ENCODE measurements around the gene TRPT1. TPM values are rescaled to one million over a fixed set of nuclear protein-coding genes. Genes with fewer than 3 reads are reported as not detected.

Gene TRPT1
- polyA plus RNA-seq, 3 donors from 2014 or later: 42.2 to 51.0 (median 43.8) TPM

DNA sequence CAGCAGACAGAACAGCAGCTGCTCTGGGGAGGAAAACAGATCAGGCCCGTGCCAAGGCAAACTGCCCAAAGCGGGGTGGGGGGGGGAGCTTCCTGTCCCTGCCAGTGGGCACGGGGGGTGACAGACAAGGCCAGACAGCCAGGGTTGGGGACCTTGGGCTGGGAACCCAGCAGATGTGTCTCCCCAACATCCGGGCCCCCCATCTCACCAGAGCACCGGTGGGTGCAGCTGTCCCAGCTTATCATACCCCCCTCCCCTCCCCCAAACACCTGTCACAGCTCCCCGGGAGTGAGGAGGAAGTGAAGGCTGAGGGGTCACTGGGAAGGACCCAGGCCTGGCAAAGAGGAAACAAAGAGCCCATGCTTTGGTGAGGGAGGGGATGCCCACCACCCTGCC lies 19.4 kb upstream of the TRPT1 start:
- peak overlapping the region; percentile 75 to 81 (median 79) for H3K4me3 Mint-ChIP-seq
- H3K9me3 Mint-ChIP-seq: no peaks in the 10 kb centered on the region
- H3K36me3 Mint-ChIP-seq: peaks cover 0 to 3% (median 0%) of the 10 kb centered on the region in 3 donors
- H3K27me3 Mint-ChIP-seq (ENCODE audit: low read depth in 3 of 3): peaks cover 13 to 17% (median 14%) of the 10 kb centered on the region in 3 donors
- H3K27ac Mint-ChIP-seq: peak overlapping the region in 5 of 6 donors; percentile 34 to 86 (median 79)
- peaks cover 30 to 44% of the 10 kb centered on the region in 2 donors for H3K4me1 Mint-ChIP-seq
- peak; percentile 47 to 53 (median 51) for DNase-seq

DNA sequence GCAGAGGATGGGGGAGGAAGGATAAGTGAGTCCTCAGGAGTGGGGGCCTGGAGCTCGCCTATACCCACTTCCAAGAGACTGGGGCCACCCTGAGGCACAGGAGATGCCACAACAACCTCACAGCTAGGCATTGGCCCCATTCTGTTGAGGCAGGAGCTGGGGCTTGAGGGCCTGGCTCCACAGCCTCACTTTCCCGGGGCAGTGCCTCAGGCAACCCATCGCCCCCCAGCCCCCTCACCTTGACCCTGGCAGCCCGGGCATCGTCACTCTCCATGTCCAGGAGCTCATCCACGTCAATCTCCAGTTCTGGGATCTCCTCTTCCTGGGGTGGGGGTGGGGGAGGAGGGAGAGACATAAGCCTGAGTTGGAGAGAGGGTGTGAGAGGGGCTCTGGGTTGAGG lies 19.0 kb upstream of the TRPT1 start:
- H3K4me1 Mint-ChIP-seq: peaks cover 35 to 49% of the 10 kb centered on the region in 2 donors
- peaks cover 14 to 17% (median 15%) of the 10 kb centered on the region in 3 donors for H3K27me3 Mint-ChIP-seq (ENCODE audit: low read depth in 3 of 3)

DNA sequence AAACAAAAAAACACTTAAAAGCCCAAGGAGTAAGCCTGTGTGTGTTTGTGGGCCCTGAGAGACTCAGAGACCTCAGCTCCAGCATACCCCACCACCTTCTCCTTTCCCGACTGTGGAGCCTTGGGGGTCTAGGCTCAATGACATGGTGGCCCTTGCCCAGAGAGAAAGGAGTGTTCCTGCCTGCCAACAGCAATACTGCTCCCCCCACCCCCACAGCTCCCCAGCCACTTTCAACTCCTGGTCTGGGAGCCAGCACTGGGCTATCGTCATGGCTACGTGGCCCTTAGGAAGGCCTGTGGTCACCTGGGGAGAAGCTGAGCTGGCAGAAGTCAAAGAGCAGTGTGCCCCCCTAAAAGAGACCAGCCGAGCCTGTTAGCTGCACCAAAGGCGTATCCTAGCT lies 18.1 kb upstream of the TRPT1 start:
- no peaks in the 10 kb centered on the region for H3K9me3 Mint-ChIP-seq
- peak overlapping the region in 3 of 6 donors; percentile 7 to 49 (median 8) for H3K27ac Mint-ChIP-seq
- H3K4me3 Mint-ChIP-seq: peak overlapping the region in 4 of 5 donors; percentile 3 to 60 (median 34)
- H3K27me3 Mint-ChIP-seq (ENCODE audit: low read depth in 3 of 3): peaks cover 12 to 19% (median 15%) of the 10 kb centered on the region in 3 donors
- DNase-seq: no peak
- peaks cover 36 to 50% of the 10 kb centered on the region in 2 donors for H3K4me1 Mint-ChIP-seq
- H3K36me3 Mint-ChIP-seq: peaks cover 0 to 3% (median 0%) of the 10 kb centered on the region in 3 donors

More for the DNA sequence above, 19.0 kb upstream of the TRPT1 start:
- no peaks in the 10 kb centered on the region for H3K9me3 Mint-ChIP-seq
- peaks cover 0 to 3% (median 0%) of the 10 kb centered on the region in 3 donors for H3K36me3 Mint-ChIP-seq
- peak overlapping the region in 3 of 6 donors; percentile 7 to 80 (median 39) for H3K27ac Mint-ChIP-seq
- DNase-seq: no peak
- H3K4me3 Mint-ChIP-seq: peak overlapping the region in 2 of 5 donors; percentile 75 to 81

DNA sequence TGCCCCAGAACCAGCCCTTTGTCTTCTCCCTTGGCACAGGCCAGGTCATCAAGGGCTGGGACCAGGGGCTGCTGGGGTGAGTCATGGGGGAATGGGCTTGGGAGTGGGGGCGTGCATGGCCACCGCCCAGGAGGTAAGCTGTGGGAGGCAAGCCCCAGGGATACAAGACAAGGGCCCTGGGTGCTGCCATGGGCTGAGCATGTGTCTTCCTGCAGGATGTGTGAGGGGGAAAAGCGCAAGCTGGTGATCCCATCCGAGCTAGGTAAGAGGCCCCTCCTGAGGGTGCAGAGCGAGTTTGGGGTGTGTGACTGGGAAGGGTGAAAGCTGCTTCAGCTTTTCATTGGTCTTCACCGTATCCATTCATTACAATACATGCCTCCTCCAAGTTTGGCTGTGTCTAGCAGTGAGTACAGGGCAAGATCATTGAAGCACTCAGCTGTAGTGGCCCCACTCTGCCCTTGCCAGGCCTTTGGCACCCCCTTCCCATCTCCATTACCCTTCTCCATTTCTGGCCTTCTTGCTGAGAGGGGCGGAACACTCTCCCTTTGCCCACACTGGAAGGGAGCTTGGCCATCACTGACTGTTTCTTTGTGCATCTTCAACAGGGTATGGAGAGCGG lies 17.4 kb upstream of the TRPT1 start:
- H3K4me3 Mint-ChIP-seq: peak overlapping the region; percentile 51 to 73 (median 60)
- peaks cover 36 to 52% of the 10 kb centered on the region in 2 donors for H3K4me1 Mint-ChIP-seq
- peaks cover 12 to 19% (median 15%) of the 10 kb centered on the region in 3 donors for H3K27me3 Mint-ChIP-seq (ENCODE audit: low read depth in 3 of 3)
- DNase-seq: no peak
- peaks cover 0 to 3% (median 0%) of the 10 kb centered on the region in 3 donors for H3K36me3 Mint-ChIP-seq
- H3K27ac Mint-ChIP-seq: peak overlapping the region in 5 of 6 donors; percentile 8 to 59 (median 50)
- H3K9me3 Mint-ChIP-seq: no peaks in the 10 kb centered on the region

DNA sequence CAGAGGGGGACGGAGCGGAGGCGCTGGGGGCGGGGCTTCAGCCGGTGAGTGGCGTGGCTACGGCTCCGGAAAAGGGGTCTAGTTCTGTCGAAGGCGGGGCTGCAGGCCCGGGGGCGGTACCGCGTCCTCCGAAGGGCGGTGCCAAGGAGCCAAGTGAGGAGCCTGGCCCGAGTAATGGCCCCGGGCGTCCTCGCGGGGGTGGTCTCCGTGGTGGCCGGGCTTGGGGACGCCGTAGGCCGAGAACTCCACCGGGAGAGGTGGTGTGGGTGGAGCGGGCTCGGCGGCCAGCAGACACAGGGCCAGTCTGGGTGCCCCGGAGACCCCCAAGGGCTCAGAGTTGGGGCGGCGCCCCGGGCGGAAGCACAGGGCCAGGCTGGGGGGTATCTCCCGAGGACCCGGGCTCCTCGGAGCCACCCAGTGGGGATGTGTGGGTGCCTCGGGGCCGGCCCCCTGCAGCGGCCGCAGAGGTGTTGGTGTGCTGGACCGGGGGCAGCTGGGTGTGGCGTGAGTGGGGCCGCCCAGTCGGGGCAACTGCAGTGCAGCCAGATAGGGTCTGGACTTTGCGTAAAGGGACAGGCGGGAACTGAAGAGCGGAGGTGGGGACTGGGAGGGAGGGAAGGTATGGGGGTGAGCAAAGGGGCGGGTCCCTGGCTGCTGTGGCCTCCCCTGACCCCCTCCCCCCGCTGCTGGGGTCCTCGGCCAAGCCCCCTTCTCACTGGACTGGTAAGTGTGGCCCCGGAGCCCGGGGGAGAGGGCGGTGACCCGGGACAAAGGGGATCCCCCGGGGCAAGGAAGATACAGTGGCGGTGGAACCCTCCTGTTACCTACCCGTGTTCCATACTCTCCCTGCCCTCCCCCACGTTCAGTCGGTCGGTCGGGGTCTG lies 15.7 kb upstream of the TRPT1 start:
- H3K9me3 Mint-ChIP-seq: no peaks in the 10 kb centered on the region
- H3K4me3 Mint-ChIP-seq: peak overlapping the region; percentile 84 to 94 (median 85)
- peaks cover 12 to 17% (median 15%) of the 10 kb centered on the region in 3 donors for H3K27me3 Mint-ChIP-seq (ENCODE audit: low read depth in 3 of 3)
- peaks cover 30 to 43% of the 10 kb centered on the region in 2 donors for H3K4me1 Mint-ChIP-seq
- no peak for DNase-seq
- peaks cover 0 to 3% (median 0%) of the 10 kb centered on the region in 3 donors for H3K36me3 Mint-ChIP-seq
- H3K27ac Mint-ChIP-seq: peak overlapping the region; percentile 99 to 100 (median 99)

DNA sequence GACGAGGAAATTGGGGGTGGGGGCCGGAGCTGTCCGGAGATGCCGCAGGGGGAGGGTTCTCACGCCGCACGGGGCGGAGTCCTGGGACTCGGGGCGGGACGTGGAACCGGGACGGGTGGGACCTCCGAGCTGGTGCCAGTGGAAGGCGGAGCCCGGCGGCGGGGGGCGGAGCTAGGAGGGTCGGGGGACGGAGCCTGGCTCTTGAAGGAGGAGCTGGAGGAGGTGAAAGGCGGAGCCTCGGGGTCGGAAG lies 15.2 kb upstream of the TRPT1 start:
- peak overlapping the region; percentile 99 to 100 (median 99) for H3K27ac Mint-ChIP-seq
- peaks cover 12 to 17% (median 15%) of the 10 kb centered on the region in 3 donors for H3K27me3 Mint-ChIP-seq (ENCODE audit: low read depth in 3 of 3)
- DNase-seq: peak; percentile 100
- H3K9me3 Mint-ChIP-seq: no peaks in the 10 kb centered on the region
- peaks cover 0 to 3% (median 0%) of the 10 kb centered on the region in 3 donors for H3K36me3 Mint-ChIP-seq
- H3K4me3 Mint-ChIP-seq: peak overlapping the region; percentile 84 to 94 (median 85)
- peaks cover 30 to 42% of the 10 kb centered on the region in 2 donors for H3K4me1 Mint-ChIP-seq

DNA sequence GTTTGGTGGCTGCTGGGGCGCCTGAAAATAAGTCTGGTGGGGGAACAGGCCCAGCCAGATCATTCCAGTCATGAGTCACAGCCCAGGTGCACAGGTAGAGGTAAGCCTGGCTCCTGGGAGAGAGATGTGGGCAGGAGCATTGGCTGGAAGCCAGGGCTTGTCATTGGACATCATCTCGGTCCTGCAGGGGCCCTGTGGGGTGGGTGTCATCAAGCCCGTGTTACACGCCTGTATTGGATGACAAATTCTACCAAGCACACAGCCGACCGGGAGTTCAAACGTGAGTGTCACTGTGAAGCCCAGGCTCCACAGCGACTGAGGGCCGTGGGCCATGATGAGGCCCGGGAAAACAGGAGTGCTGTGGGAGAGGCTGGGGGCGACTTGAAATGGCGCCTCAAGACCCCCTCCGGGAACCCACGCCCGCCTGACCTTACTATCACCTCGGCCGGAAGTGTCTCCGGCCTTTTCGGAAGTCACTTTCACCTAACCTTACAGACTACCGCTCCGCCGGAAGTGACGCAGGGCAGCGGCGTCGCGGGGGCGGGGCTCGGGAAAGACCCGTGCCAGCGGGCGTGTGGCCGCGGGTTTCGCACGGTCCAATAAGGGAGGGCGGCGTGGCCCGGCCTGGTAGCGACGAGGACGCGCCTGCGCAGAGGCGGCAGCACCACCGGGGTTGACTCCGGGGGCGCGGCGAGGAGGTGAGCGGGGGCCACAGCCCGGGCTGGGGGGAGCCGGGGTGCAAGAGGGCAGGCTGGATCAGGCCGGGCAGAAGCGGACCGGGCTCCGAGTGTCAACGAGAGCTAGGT lies 14.7 kb upstream of the TRPT1 start, which contains the start of gene FKBP2:
TSS of gene FKBP2 (plus strand) at position 661 of the 806 bp plus-strand sequence. CDS start 1,293 bp downstream, outside the sequence.
- H3K36me3 Mint-ChIP-seq: peaks cover 0 to 3% (median 0%) of the 10 kb centered on the region in 3 donors
- no peaks in the 10 kb centered on the region for H3K9me3 Mint-ChIP-seq
- H3K27me3 Mint-ChIP-seq (ENCODE audit: low read depth in 3 of 3): peaks cover 12 to 17% (median 13%) of the 10 kb centered on the region in 3 donors
- H3K4me3 Mint-ChIP-seq: peak within 1 kb of the TSS; percentile 84 to 94 (median 85)
- peak within 1 kb of the TSS; percentile 99 to 100 (median 99) for H3K27ac Mint-ChIP-seq
- peaks cover 26 to 37% of the 10 kb centered on the region in 2 donors for H3K4me1 Mint-ChIP-seq
- DNase-seq: peak; percentile 99

DNA sequence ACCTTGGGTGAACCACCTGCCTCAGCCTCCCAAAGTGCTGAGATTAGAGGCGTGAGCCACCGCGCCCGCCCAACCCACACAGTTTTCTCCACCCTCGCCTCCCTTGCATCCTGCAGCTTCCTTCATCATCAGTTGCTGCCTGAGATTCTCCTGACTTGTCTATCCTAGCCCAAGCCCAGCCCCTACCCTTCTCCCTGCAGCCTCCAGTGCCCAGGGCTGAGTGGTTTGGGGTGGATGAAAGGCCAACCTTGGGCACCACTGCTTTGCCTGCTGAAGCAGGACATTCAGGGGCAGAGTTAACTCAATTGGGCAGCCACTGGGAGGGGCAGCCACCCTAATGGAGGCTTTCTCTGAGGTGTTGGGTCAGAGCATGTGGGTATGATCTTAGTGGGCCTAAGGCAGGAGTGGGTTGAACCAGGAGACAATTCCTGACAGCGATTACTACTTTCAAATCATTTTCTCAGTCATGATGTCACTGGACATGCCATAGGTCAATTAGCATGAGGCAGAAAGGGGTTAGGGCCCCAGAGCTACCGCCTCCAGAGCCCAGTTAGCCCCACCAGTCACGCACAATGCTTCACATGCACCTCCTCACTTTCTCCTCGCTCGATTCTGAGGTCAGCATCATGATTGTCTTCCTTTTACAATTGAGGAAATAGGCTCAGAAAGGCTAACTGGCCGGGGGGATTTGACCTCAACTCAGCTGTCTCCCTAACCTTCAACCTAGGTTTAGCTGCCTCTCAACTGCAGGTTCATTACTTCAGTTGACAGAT lies 13.9 kb upstream of the TRPT1 start:
- Mint-ChIP-seq H3K4me3 (peak overlapping the region; percentile 84 to 94 (median 85)), H3K9me3 (no peaks in the 10 kb centered on the region), H3K4me1 (peaks cover 27 to 36% of the 10 kb centered on the region in 2 donors), H3K27me3 (ENCODE audit: low read depth in 3 of 3) (peaks cover 12 to 17% (median 13%) of the 10 kb centered on the region in 3 donors), H3K27ac (peak overlapping the region; percentile 99 to 100 (median 99)), H3K36me3 (peaks cover 0 to 3% (median 0%) of the 10 kb centered on the region in 3 donors)
- DNase-seq: no peak

DNA sequence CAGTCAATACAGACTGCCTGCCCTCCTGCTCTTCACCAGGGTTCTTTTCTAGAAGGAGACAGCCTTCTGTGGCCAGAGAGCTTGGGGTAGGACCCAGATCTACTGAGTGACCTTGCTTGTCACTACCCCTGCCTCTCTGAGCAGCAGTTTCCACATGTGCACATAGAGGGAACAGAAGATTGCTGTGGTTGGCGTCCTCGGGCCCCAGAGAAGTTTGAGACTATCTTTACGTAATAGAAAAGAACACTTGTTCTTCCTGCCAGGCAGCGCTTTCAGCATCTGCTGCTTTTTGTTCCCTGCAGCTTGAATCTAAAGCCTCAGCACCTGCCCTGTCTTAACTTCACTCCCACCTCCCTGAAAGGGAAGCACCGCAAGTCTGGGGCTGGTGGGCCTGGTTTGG lies 13.0 kb upstream of the TRPT1 start:
- peak overlapping the region; percentile 60 to 100 (median 87) for H3K27ac Mint-ChIP-seq
- H3K4me3 Mint-ChIP-seq: peak overlapping the region in 4 of 5 donors; percentile 17 to 33 (median 27)
- no peaks in the 10 kb centered on the region for H3K9me3 Mint-ChIP-seq
- H3K4me1 Mint-ChIP-seq: peaks cover 25 to 36% of the 10 kb centered on the region in 2 donors
- H3K36me3 Mint-ChIP-seq: peaks cover 0 to 3% (median 0%) of the 10 kb centered on the region in 3 donors
- DNase-seq: no peak
- peaks cover 10 to 17% (median 12%) of the 10 kb centered on the region in 3 donors for H3K27me3 Mint-ChIP-seq (ENCODE audit: low read depth in 3 of 3)

DNA sequence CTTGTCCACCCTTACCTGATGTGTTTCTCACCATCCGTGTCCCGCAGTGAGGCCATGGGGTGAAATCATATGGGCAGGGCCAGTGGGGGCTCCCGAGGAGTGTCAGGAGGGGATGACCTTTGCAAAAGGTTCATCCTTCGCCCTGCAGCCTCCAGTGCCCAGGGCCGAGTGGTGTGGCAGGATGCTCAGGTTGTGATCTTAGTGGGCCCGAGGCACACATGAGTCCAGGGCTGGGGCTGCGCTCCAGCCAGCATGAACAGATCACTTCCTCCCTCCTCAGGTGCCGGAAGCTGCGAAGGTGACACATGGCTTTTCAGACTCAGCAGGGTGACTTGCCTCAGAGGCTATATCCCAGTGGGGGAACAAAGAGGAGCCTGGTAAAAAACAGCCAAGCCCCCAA lies 12.1 kb upstream of the TRPT1 start:
- H3K27ac Mint-ChIP-seq: peak overlapping the region; percentile 8 to 100 (median 84)
- no peaks in the 10 kb centered on the region for H3K9me3 Mint-ChIP-seq
- no peaks in the 10 kb centered on the region for H3K36me3 Mint-ChIP-seq
- peaks cover 9 to 11% (median 10%) of the 10 kb centered on the region in 3 donors for H3K27me3 Mint-ChIP-seq (ENCODE audit: low read depth in 3 of 3)
- DNase-seq: no peak
- H3K4me1 Mint-ChIP-seq: peaks cover 16 to 31% of the 10 kb centered on the region in 2 donors
- no peak overlapping the region for H3K4me3 Mint-ChIP-seq

DNA sequence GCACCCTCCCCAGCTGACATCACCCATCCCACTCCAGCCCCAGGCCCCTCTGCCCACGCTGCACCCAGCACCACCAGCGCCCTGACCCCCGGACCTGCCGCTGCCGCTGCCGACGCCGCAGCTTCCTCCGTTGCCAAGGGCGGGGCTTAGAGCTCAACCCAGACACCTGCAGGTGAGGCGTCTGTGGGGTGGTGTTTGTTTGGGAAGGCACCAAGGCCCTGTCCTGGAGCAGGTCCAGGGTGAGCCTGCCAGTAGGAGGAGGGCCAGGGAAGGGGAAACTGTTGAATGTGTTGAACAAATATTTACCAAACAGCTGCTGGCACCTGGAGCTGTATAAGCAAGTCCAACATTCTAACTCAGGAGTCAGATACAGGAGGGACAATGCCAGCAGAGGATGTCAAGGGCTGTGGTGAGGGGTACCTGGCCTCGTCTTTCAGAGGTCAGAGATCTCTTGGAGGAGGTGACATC lies 11.5 kb upstream of the TRPT1 start:
- no peaks in the 10 kb centered on the region for H3K36me3 Mint-ChIP-seq
- peaks cover 9 to 12% (median 10%) of the 10 kb centered on the region in 3 donors for H3K27me3 Mint-ChIP-seq (ENCODE audit: low read depth in 3 of 3)
- peak overlapping the region in 3 of 6 donors; percentile 26 to 100 (median 62) for H3K27ac Mint-ChIP-seq
- no peak overlapping the region for H3K4me3 Mint-ChIP-seq
- peaks cover 16 to 31% of the 10 kb centered on the region in 2 donors for H3K4me1 Mint-ChIP-seq
- DNase-seq: no peak
- H3K9me3 Mint-ChIP-seq: no peaks in the 10 kb centered on the region

DNA sequence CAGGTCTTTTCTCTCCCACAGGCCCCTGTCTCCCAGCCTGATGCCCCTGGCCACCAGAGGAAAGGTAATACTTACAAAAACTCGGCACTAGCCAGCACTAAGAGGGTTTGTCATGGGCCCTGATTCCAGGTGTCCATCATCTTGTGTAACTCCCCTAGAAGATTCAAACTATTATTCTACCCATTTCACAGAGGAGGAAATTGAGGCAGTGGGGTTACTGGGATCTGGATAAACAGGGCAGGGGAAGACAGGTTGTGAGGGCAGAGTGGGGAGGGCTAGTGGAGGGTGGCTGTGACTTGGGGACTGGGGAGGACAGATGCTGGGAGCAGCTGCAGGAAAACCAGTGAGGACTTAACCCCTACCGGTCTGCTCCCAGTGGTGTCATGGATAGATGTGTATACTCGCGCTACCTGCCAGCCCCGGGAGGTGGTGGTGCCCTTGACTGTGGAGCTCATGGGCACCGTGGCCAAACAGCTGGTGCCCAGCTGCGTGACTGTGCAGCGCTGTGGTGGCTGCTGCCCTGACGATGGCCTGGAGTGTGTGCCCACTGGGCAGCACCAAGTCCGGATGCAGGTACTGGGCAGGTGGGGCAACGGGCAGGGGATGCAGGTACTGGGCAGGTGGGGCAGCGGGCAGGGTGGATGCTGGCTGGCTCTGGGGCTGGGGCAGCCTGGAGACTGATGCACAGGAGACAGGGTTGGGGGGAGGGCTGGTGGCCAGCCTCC lies 9.6 kb upstream of the TRPT1 start:
- no peak for DNase-seq
- Mint-ChIP-seq H3K27me3 (ENCODE audit: low read depth in 3 of 3) (peaks cover 1 to 5% (median 3%) of the 10 kb centered on the region in 3 donors), H3K36me3 (no peaks in the 10 kb centered on the region), H3K4me1 (peaks cover 21 to 37% of the 10 kb centered on the region in 2 donors), H3K9me3 (no peaks in the 10 kb centered on the region), H3K4me3 (peak overlapping the region; percentile 76 to 80 (median 79)), H3K27ac (peak overlapping the region; percentile 29 to 80 (median 70))

All from immature natural killer cell (primary cell).